Esophagus squamous epithelium (tissue), 4 donors: ENCODE data around the gene C2CD4C.
"Not testable (repeated sequence)": the region's sequence is repeated elsewhere in the genome, so short reads cannot be mapped to it uniquely, and the experiment has no call there.

Experiments
- CTCF ChIP-seq, 6 experiments: fragments of 450-650 bp in 4 of 6; fragments of 200-600 bp in 2 of 6; sonication (generic) in 2 of 6; IDR thresholded peaks; one replicate each; pipeline ENCODE4 v1.5.1; 2016 to 2019; ENCODE audit warnings: antibody characterized with exemption in 6 of 6, mild to moderate bottlenecking in 4 of 6, moderate library complexity in 4 of 6
- POLR2A ChIP-seq, 4 donors: fragments of 450-650 bp; IDR thresholded peaks; one replicate each; pipeline ENCODE4 v1.6.1; 2017; ENCODE audit warnings: antibody characterized with exemption in 4 of 4, mild to moderate bottlenecking in 4 of 4, moderate library complexity in 3 of 4

GRCh38 chr19:427675-428074, 18.7 kb upstream of the C2CD4C start:
- TF ChIP-seq CTCF, POLR2A (IDR thresholded peaks at IDR 0.05): not testable (repeated sequence)
